GM21367 (cell line): ENCODE results near the gene EPHA3.

Experiments used
- ATAC-seq: cut with Tn5 transposase; IDR thresholded peaks from one replicate; pipeline ENCODE4 v1.9.1; 2021; ENCODE audit not compliant: unreplicated experiment

EPHA3 gene

DNA sequence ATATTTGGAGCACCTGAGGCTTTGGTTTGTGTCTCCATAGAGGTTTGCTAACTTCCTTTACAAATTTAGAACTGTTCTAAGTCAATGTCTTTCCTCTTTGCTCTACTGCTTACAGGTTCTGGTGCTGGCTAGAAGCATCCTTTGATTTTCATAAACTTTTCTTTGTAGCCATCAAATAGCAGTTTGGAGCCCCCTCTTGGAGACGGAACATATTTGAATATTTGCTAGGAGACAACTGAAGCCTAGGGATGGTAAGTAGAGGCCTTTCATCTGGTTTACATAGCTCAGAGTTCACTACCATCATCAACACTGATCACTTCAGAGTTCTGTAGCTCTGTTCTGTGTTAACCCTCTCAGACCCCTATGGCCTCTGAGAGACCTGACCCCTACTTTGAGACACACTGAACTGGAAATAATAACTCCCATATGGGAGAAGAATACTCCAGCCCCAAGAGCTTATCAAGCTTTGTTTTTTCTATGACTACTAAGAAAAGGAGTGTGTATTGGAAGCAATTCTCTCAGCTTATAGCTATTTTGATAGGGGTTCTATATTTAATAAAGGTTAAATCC is 420.4 kb downstream of the EPHA3 start:
- ATAC-seq: no peak
